Trophoblast cell (in vitro differentiated cells and primary cell): ENCODE results near the gene XRCC1.

Source experiments
- DNase-seq, 2 donors: peaks; one replicate each; pipeline ENCODE4 v3.0.0-alpha.2; 2016
- H2AFZ ChIP-seq: 2 replicates; pipeline ENCODE4 v1.6.1; 2013; ENCODE audit warnings: low read length, moderate library complexity, mild to moderate bottlenecking; ENCODE audit not compliant: insufficient read depth, poor library complexity
- H2AK5ac ChIP-seq: 2 replicates; pipeline ENCODE4 v1.6.1; 2013; ENCODE audit warnings: mild to moderate bottlenecking, low read length
- H2BK120ac ChIP-seq: 2 replicates; pipeline ENCODE4 v1.6.1; 2013; ENCODE audit warnings: low read length, mild to moderate bottlenecking, moderate library complexity; ENCODE audit not compliant: insufficient read depth, poor library complexity
- H2BK12ac ChIP-seq: 2 replicates; pipeline ENCODE4 v1.6.1; 2013; ENCODE audit warnings: mild to moderate bottlenecking, low read length, moderate library complexity
- H2BK5ac ChIP-seq: 2 replicates; pipeline ENCODE4 v1.6.1; 2013; ENCODE audit warnings: low read length, low read depth, moderate library complexity, mild to moderate bottlenecking; ENCODE audit not compliant: poor library complexity
- H3K14ac ChIP-seq: 2 replicates; pipeline ENCODE4 v1.6.1; 2013; ENCODE audit warnings: mild to moderate bottlenecking, low read length
- H3K18ac ChIP-seq: 2 replicates; pipeline ENCODE4 v1.6.1; 2013; ENCODE audit warnings: mild to moderate bottlenecking, low read length
- H3K23ac ChIP-seq: 2 replicates; pipeline ENCODE4 v1.6.1; 2013; ENCODE audit warnings: low read length
- H3K27ac ChIP-seq: 2 replicates; pipeline ENCODE4 v1.5.1; 2013; ENCODE audit warnings: low read depth, mild to moderate bottlenecking, inconsistent platforms, low read length, moderate library complexity
- H3K27me3 ChIP-seq: 2 replicates; pipeline ENCODE4 v1.6.1; 2013; ENCODE audit warnings: inconsistent platforms, mild to moderate bottlenecking, low read length, moderate library complexity; ENCODE audit not compliant: insufficient read depth
- H3K36me3 ChIP-seq, 2 experiments: 1 replicate in 1 of 2; 2 replicates in 1 of 2; pipeline ENCODE4 v1.6.1; 2013; ENCODE audit warnings: low read length in 2 of 2, mild to moderate bottlenecking in 2 of 2, moderate library complexity in 1 of 2; ENCODE audit not compliant: insufficient read depth in 2 of 2, control insufficient read depth in 1 of 2
- H3K4ac ChIP-seq: 2 replicates; pipeline ENCODE4 v1.6.1; 2013; ENCODE audit warnings: low read depth, mild to moderate bottlenecking, low read length, moderate library complexity
- H3K4me1 ChIP-seq, 2 experiments: 1 replicate in 1 of 2; 2 replicates in 1 of 2; pipeline ENCODE4 v1.6.1; 2013; ENCODE audit warnings: low read length in 2 of 2, mild to moderate bottlenecking in 2 of 2, moderate library complexity in 1 of 2; ENCODE audit not compliant: insufficient read depth in 2 of 2, control insufficient read depth in 1 of 2
- H3K4me2 ChIP-seq: 2 replicates; pipeline ENCODE4 v1.6.1; 2013; ENCODE audit warnings: inconsistent platforms, mild to moderate bottlenecking, low read length, moderate library complexity
- H3K4me3 ChIP-seq: 2 replicates; pipeline ENCODE4 v1.5.1; 2013; ENCODE audit warnings: mild to moderate bottlenecking, low read depth, low read length, inconsistent platforms
- H3K79me1 ChIP-seq: one replicate; pipeline ENCODE4 v1.6.1; 2013; ENCODE audit warnings: low read length
- H3K79me2 ChIP-seq: 2 replicates; pipeline ENCODE4 v1.6.1; 2013; ENCODE audit warnings: low read length, mild to moderate bottlenecking; ENCODE audit not compliant: control insufficient read depth, insufficient read depth, poor library complexity
- H3K9ac ChIP-seq: 2 replicates; pipeline ENCODE4 v1.6.1; 2013; ENCODE audit warnings: mild to moderate bottlenecking, low read length
- H3K9me3 ChIP-seq: 2 replicates; pipeline ENCODE4 v1.6.1; 2013; ENCODE audit warnings: low read depth, mild to moderate bottlenecking, control low read depth, inconsistent platforms, low read length; ENCODE audit not compliant: insufficient read depth
- H4K12ac ChIP-seq: 2 replicates; pipeline ENCODE4 v1.6.1; 2013; ENCODE audit warnings: low read depth, mild to moderate bottlenecking, low read length, moderate library complexity
- H4K8ac ChIP-seq: 2 replicates; pipeline ENCODE4 v1.6.1; 2013; ENCODE audit warnings: low read depth, mild to moderate bottlenecking, low read length, moderate library complexity
- H4K91ac ChIP-seq: one replicate; pipeline ENCODE4 v1.6.1; 2013; ENCODE audit warnings: low read depth, mild to moderate bottlenecking, low read length, moderate library complexity
- WGBS: extraction: QIAGEN DNeasy Blood & Tissue Kit; methylation state at CpG from one replicate; pipeline ENCODE4 v1.1.7; 2013; ENCODE audit warnings: missing lambda C conversion rate; ENCODE audit not compliant: insufficient read length, insufficient coverage; ENCODE audit errors: extremely low coverage; 5-methylcytosine and 5-hydroxymethylcytosine counted together

The XRCC1 gene

GRCh38 chr19:43533546-43534304 is 41.6 kb downstream of the XRCC1 start:
- H2BK120ac ChIP-seq = no peak overlapping the region
- H3K18ac ChIP-seq = no peak overlapping the region
- peak overlapping the region; percentile 43 for H4K12ac ChIP-seq
- H3K9me3 ChIP-seq = no peaks in the 10 kb centered on the region
- peak overlapping the region; percentile 72 for H2AFZ ChIP-seq
- H3K79me1 ChIP-seq = peaks cover 11% of the 10 kb centered on the region
- H4K91ac ChIP-seq = no peak overlapping the region
- H3K23ac ChIP-seq = no peak overlapping the region
- H3K27ac ChIP-seq = peak overlapping the region; percentile 75
- no peak overlapping the region for H3K9ac ChIP-seq
- no peak overlapping the region for H3K4ac ChIP-seq
- peaks cover 7 to 14% of the 10 kb centered on the region in 2 experiments for H3K36me3 ChIP-seq
- peak; percentile 100 for DNase-seq
- peak overlapping the region; percentile 63 for H4K8ac ChIP-seq
- H3K4me3 ChIP-seq = peak overlapping the region; percentile 67
- H2BK12ac ChIP-seq = no peak overlapping the region
- H3K4me2 ChIP-seq = peak overlapping the region; percentile 86
- no peak overlapping the region for H2AK5ac ChIP-seq
- WGBS = no CpG with 5 or more reads among the region's 41 CpGs
- H3K4me1 ChIP-seq = peaks cover 4 to 12% of the 10 kb centered on the region in 2 experiments
- H2BK5ac ChIP-seq = no peak overlapping the region
- no peaks in the 10 kb centered on the region for H3K27me3 ChIP-seq
- peaks cover 2% of the 10 kb centered on the region for H3K79me2 ChIP-seq
- peak overlapping the region; percentile 23 for H3K14ac ChIP-seq

- Histone ChIP-seq H4K12ac (peak within 1 kb of the TSS; percentile 72), H3K9ac (no peak within 1 kb of the TSS), H3K4me2 (peak within 1 kb of the TSS; percentile 86), H3K79me2 (peaks cover 2% of the 10 kb centered on the region), H3K4ac (no peak within 1 kb of the TSS), H2AK5ac (no peak within 1 kb of the TSS), H3K27me3 (no peaks in the 10 kb centered on the region), H2AFZ (peak within 1 kb of the TSS; percentile 72), H3K4me1 (peaks cover 4 to 12% of the 10 kb centered on the region in 2 experiments), H2BK120ac (no peak within 1 kb of the TSS), H3K4me3 (peak within 1 kb of the TSS; percentile 67), H3K36me3 (peaks cover 4 to 8% of the 10 kb centered on the region in 2 experiments), H3K27ac (peak within 1 kb of the TSS; percentile 75), H4K8ac (peak within 1 kb of the TSS; percentile 85), H3K14ac (peak within 1 kb of the TSS; percentile 30), H3K79me1 (peaks cover 11% of the 10 kb centered on the region), H4K91ac (peak within 1 kb of the TSS; percentile 53), H3K9me3 (no peaks in the 10 kb centered on the region), H3K18ac (peak within 1 kb of the TSS; percentile 26), H2BK12ac (no peak within 1 kb of the TSS), H3K23ac (no peak within 1 kb of the TSS), H2BK5ac (peak within 1 kb of the TSS; percentile 34)
- peak; percentile 70 to 79 for DNase-seq
- WGBS = no CpG with 5 or more reads among the region's 47 CpGs
These were observed 42.3 kb downstream of the XRCC1 start, which contains the start of gene ZNF575 for GRCh38 chr19:43532962-43533545. Gene ZNF575, plus strand, starts transcription at chr19:43533188. Its CDS starts 1,235 bp downstream, at chr19:43534423.

- peak overlapping the region; percentile 63 for H3K27ac ChIP-seq
- peak overlapping the region; percentile 67 for H3K4me3 ChIP-seq
- H2BK12ac ChIP-seq = no peak overlapping the region
- H3K27me3 ChIP-seq = no peaks in the 10 kb centered on the region
- no CpG with 5 or more reads among the region's 16 CpGs for WGBS
- peaks cover 7 to 12% of the 10 kb centered on the region in 2 experiments for H3K4me1 ChIP-seq
- H3K9me3 ChIP-seq = no peaks in the 10 kb centered on the region
- peaks cover 11% of the 10 kb centered on the region for H3K79me1 ChIP-seq
- H4K12ac ChIP-seq = peak overlapping the region; percentile 72
- no peak overlapping the region for H3K9ac ChIP-seq
- H4K8ac ChIP-seq = peak overlapping the region; percentile 85
- peak overlapping the region; percentile 53 for H4K91ac ChIP-seq
- H2BK120ac ChIP-seq = no peak overlapping the region
- peaks cover 0 to 5% of the 10 kb centered on the region in 2 experiments for H3K36me3 ChIP-seq
- peak overlapping the region; percentile 26 for H3K18ac ChIP-seq
- peak overlapping the region; percentile 58 for H2AFZ ChIP-seq
- peak overlapping the region; percentile 34 for H2BK5ac ChIP-seq
- peak overlapping the region; percentile 86 for H3K4me2 ChIP-seq
- peaks cover 2% of the 10 kb centered on the region for H3K79me2 ChIP-seq
- no peak overlapping the region for H3K4ac ChIP-seq
- no peak overlapping the region for H3K23ac ChIP-seq
- no peak overlapping the region for H2AK5ac ChIP-seq
- peak overlapping the region; percentile 30 for H3K14ac ChIP-seq
- DNase-seq = no peak
These were observed 42.8 kb downstream of the XRCC1 start for GRCh38 chr19:43532571-43532961.

- H3K14ac ChIP-seq = no peak overlapping the region
These were observed 47.3 kb downstream of the XRCC1 start for GRCh38 chr19:43527860-43528622.

More at GRCh38 chr19:43527860-43528622, 47.3 kb downstream of the XRCC1 start:
- Histone ChIP-seq H4K12ac (no peak overlapping the region), H3K23ac (no peak overlapping the region), H2AK5ac (peak overlapping the region; percentile 91), H3K4ac (no peak overlapping the region), H3K27ac (no peak overlapping the region), H3K79me2 (peaks cover 4% of the 10 kb centered on the region), H3K27me3 (no peaks in the 10 kb centered on the region), H4K8ac (no peak overlapping the region), H3K9ac (no peak overlapping the region), H3K18ac (no peak overlapping the region), H3K36me3 (no peaks in the 10 kb centered on the region), H2BK12ac (no peak overlapping the region), H2AFZ (no peak overlapping the region), H3K4me2 (no peak overlapping the region), H3K4me3 (no peak overlapping the region), H3K4me1 (peaks cover 20 to 22% of the 10 kb centered on the region in 2 experiments), H2BK5ac (no peak overlapping the region), H3K79me1 (peaks cover 12% of the 10 kb centered on the region), H4K91ac (no peak overlapping the region), H2BK120ac (no peak overlapping the region), H3K9me3 (no peaks in the 10 kb centered on the region)
- no CpG with 5 or more reads among the region's 13 CpGs for WGBS
- DNase-seq = peak in 1 of 2 donors; percentile 21
